SKM-1 (cell line): ENCODE data around the gene KDSR.

Experiments used
- DNase-seq: peaks from one replicate; lab custom pipeline; 2025; ENCODE audit not compliant: unreplicated experiment; lab: John Stamatoyannopoulos, UW

The KDSR gene

DNA sequence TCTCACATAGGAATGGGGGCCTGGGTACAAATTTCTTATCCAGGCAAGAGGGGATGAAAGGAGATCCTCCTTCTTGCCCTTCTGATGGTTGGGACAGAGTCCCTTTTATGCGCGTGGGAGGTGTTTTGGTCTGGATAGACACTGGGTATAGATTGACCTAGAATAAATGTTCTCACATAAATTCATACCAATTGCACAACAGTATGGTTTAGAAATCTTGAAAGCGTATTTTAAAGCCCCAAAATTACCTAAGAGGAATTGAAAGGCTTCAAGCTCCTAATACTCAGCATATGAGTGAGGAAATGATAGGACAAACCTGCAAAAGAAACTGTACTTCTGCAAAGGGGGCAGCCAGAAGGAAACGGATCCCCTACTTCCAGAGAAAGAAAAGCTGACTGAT lies 44.8 kb downstream of the KDSR start:
- peak; percentile 32 for DNase-seq

DNA sequence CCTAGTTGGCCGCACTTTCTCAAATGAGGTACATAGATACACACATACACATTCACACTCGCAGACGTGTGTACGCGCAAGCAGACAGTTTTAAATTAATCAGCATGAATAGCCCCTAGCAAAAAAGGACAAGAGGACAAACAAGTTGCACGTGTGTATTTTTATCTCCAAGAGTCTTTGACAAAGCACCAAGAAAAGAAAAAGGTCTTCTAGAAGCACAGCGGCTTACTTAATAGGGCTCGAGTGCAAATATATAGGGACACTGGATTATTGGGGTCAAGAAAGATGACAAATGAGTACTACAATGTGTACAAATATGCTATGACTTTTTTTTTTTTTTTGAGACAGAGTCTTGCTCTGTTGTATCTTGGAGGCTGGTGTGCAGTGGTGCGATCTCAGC lies 45.7 kb downstream of the KDSR start:
- DNase-seq: no peak

DNA sequence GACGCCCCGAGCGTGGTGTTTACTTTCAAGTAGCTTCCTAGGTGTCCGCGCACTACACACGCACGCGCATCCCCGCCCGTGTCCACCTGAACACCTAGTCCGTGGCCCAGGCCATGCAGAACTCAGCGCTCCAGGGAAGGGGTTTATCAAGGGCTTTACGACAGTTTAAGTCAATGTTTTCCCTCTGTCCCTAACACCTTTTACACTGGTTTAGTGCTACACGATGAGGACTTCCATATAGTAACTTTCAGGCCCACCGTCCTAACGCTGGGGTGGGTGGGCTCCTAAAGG lies 46.1 kb downstream of the KDSR start:
- no peak for DNase-seq

DNA sequence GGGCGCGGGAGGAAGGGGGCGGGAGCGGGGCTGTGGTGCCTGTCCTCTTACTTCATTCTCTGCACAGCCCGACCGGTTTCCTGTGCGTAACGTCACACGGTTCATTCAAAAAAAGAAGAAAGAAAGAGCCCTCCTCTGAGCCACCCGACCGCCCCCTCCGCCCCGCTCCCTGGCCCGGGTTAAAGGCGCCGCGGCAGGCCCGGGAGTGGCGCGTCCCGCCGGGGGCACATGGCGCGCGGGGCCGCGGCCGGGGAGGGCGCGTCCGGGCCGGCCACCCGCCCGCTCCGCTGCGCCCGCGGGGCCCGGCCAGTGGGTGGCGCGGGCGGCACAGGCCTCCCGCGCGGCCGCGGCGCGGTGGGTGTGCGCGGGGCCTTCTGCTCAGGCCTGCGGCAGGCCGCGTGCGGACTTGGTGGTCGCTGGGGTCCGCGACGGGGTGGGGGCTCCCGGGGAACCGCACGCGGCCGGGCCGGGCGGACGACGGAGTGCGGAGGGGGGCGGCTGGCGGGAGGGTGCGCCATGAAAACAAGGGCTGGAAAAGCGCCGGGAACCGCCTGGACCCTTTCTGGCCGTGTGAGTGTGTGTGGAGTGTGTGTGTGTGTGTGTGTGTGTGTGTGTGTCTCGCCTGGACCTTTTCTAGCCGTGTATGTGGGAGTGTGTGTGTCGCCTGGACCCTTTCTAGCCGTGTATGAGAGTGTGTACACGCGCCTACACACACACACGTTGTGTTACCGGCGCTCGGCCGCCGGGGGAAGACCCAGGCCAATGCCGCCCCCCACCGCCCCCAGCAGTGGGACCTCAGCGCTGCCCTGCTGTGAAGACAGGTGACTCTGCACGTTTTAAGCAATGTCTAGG lies 46.7 kb downstream of the KDSR start:
- peak; percentile 51 for DNase-seq

GRCh38 chr18:63319383-63320122 lies 47.5 kb downstream of the KDSR start, which contains the start of gene BCL2:
BCL2 (minus strand) TSS chr18:63319769.
- DNase-seq: peak; percentile 31

DNA sequence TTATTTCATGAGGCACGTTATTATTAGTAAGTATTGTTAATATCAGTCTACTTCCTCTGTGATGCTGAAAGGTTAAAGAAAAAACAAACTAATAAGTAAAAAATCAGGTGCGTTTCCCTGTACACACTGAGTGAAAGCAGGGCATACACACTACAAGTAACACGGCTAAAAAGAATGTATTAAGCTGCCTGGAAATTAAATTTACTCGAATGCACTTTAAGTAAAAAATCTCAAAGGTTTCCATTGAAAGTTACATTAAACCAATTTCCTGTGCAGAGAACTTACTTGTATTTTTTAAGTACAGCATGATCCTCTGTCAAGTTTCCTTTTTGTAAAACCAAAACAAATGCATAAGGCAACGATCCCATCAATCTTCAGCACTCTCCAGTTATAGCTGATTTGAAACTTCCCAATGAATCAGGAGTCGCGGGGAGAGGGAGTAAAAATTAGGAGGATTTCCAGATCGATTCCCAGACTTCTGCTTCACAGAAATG lies 48.1 kb downstream of the KDSR start:
- no peak for DNase-seq

DNA sequence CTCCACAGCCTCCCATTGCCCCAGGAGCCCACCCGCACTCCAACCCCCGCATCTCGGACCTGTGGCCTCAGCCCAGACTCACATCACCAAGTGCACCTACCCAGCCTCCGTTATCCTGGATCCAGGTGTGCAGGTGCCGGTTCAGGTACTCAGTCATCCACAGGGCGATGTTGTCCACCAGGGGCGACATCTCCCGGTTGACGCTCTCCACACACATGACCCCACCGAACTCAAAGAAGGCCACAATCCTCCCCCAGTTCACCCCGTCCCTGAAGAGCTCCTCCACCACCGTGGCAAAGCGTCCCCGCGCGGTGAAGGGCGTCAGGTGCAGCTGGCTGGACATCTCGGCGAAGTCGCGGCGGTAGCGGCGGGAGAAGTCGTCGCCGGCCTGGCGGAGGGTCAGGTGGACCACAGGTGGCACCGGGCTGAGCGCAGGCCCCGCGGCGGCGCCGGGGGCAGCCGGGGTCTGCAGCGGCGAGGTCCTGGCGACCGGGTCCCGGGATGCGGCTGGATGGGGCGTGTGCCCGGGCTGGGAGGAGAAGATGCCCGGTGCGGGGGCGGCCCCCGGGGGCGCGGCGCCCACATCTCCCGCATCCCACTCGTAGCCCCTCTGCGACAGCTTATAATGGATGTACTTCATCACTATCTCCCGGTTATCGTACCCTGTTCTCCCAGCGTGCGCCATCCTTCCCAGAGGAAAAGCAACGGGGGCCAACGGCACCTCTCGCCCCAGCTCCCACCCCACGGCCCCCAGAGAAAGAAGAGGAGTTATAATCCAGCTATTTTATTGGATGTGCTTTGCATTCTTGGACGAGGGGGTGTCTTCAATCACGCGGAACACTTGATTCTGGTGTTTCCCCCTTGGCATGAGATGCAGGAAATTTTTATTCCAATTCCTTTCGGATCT lies 48.8 kb downstream of the KDSR start:
- DNase-seq: peak; percentile 80

- no peak for DNase-seq
Measured at GRCh38 chr18:63317556-63317946, 49.5 kb downstream of the KDSR start.

DNA sequence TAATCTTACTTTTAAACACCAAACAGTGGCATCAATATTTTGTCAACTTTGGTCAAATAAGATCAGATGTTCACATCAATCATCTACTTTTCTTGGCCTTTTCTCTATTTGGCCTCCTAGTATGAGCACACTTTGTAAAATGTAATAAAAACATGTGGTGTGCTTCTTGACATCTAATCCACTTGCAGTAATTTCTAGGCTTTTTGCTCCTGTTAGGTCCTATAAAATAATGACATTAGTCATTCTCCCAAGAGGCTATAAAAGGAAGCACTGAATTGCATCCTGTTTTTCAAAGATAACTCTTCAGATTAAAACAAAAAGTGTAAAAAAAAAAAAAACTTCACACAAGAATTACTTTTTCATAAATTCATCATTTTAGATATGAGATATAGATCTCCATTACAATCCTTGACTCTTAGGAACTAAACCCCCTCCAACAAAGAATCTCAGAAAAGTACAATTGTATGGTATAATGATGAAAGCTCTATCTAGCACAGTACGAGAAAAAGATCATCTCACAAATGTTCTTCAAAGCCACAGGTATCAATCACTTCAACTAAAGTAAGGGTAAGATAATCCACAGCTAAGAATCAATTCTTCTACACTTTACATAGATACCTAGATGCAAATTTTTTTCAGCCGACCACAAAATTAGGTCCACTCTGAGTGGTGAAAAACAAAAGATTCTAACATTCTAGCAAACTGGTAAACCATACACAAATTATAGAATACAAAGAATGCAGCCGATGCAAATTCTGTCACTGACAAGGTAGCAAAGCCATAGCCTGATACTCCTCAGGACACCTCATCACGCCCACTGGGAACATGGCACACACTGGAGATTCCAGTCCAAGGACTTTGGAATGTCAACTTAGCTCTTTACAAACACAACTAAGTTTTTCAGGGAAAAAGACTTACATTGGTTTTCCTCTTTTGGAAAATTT lies 50.1 kb downstream of the KDSR start:
- DNase-seq: no peak

DNA sequence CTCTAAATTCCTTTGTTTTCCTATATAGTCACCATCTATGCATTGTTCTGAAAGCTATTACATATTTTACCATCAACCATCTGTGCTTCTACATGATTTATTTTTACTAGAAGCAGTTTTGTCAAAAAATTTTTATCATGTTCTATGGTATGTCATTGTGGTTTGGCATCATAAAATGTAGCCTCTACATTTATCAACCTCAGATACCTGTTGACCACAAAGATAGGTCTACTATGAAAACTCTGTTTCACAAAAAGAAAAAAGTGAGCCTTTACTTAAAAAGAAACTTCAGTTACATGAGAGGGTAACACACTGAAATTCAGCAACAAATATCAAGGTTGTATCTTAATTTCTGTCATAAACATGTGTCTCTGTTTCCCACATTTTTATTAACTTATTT lies 51.1 kb downstream of the KDSR start:
- DNase-seq: no peak

DNA sequence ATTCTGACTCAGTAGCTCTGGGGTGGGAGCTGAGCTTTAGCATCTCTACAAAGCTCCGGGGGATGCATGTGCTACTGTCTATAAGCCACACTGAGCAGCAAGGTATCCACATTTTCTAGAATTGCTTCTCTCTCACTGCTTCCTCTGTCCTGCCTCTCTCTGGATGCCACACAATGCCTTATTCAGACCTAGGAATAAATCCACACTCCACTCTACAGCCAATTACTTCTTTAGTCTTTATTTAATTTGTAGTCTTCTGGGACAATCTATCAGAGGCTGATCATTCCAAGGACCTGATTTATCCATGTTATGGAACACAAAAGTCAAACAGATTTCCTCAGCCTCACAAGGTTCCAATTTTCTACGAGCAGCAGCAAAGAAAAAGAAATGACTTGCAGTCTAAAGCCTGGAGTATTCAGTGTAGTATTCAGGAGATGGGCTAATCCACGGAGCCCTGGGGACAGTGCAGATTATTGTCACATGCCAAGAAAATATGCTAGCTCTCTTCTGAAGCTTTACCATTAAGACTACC lies 51.8 kb downstream of the KDSR start:
- no peak for DNase-seq

GRCh38 chr18:63314062-63314790 lies 52.8 kb downstream of the KDSR start:
- DNase-seq: no peak

DNA sequence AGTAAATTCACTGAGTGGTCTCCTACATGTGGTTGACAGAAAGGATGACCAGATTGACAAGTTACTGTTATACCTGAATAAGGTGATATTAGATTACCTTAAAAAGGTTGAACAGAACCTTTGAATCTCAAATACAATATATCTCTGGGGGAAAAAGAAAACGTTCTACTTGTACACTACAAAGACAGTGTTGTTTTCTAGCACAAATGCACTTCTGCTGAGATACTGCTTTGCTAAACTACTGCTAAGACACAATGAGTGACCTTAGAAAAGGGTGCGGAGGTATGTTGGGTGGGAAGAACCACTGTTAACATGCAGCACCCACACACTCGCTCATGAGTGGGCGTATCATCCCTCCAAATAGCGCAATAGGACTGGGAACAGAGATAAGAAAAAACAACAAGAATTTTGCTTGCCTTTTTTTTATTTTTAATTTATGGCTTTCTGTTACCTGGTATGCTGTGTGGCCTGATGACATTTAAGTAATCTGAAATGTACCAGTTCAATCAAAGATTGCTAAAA lies 53.5 kb downstream of the KDSR start:
- DNase-seq: no peak

GRCh38 chr18:63312737-63313395 lies 54.1 kb downstream of the KDSR start:
- DNase-seq: no peak

GRCh38 chr18:63312019-63312409 lies 55.0 kb downstream of the KDSR start:
- no peak for DNase-seq

DNA sequence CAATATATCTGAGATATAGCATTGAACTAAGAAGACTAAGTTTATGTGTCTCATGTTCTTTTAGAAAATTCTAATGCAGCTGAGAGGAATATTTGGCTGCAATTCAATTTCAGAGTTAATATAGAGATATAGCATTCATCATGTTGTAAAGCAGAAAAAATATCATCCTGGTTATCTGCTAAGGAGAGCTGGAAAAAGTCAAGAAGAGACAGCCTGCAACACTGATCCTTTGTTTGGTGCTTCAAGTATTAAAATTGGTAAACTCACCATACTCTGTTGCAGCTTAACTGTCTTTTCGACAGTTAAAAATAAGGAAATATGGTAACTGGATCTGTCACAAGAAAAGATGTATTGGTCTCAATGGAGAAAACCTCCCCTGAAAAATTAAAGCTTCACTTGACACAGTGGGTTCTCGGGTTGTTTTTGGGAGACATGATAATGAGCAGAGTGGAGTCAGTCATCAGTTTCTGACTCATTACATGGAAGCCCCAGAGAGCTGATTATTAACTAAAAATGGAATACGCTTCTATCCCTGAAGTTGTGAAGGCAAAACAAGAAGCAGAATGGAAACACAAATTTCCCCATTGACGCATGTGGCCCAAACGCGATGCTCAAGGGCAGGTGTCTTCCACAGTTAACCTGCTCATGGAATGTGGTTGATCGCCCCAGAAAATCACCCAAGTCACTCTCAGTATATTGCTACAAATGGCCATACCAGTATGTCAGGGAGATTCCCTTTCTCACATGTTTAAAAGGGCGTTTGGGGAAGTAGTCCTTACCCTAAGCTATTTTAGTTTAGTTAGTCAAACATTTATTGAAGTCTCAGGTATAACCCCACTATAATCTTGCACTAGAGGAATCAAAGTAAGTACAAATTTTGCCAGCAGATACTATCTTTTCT lies 55.6 kb downstream of the KDSR start:
- no peak for DNase-seq

GRCh38 chr18:63309422-63309821 lies 57.6 kb downstream of the KDSR start:
- no peak for DNase-seq
